Endothelial cell of umbilical vein (primary cell): ENCODE results near the gene LRRC61.
"Not testable (repeated sequence)": the region's sequence is repeated elsewhere in the genome, so short reads cannot be mapped to it uniquely, and the experiment has no call there.

Experiments used
- EZH2 ChIP-seq: IDR thresholded peaks from 2 replicates; pipeline ENCODE4 v1.6.1; 2012; ENCODE audit warnings: borderline replicate concordance, low read depth, mild to moderate bottlenecking, moderate library complexity, low read length, inconsistent platforms; ENCODE audit not compliant: severe bottlenecking
- FOS ChIP-seq: IDR thresholded peaks from 2 replicates; pipeline ENCODE4 v1.6.1; 2011; ENCODE audit warnings: mild to moderate bottlenecking, low read length, moderate library complexity, borderline replicate concordance; ENCODE audit not compliant: insufficient read depth
- GATA2 ChIP-seq: IDR thresholded peaks from 2 replicates; pipeline ENCODE4 v1.7.0; 2011; ENCODE audit warnings: low read depth, mild to moderate bottlenecking, moderate library complexity, mixed read lengths, low read length; ENCODE audit not compliant: insufficient read length, insufficient read depth
- JUN ChIP-seq: IDR thresholded peaks from 2 replicates; pipeline ENCODE4 v1.6.1; 2011; ENCODE audit warnings: borderline replicate concordance, low read depth; ENCODE audit not compliant: insufficient read length, insufficient read depth
- MAX ChIP-seq: IDR thresholded peaks from 2 replicates; pipeline ENCODE4 v1.6.1; 2011; ENCODE audit not compliant: insufficient read depth, insufficient read length
- MYC ChIP-seq: IDR thresholded peaks from one replicate; pipeline ENCODE4 v1.6.1; 2011; ENCODE audit warnings: mild to moderate bottlenecking, low read depth, low read length
- POLR2A ChIP-seq: IDR thresholded peaks from 2 replicates; pipeline ENCODE4 v1.6.1; 2012; ENCODE audit warnings: low read depth, mild to moderate bottlenecking, control low read depth, low read length
- POLR2AphosphoS5 ChIP-seq: IDR thresholded peaks from 2 replicates; pipeline ENCODE4 v1.6.1; 2012; ENCODE audit warnings: low read depth, mild to moderate bottlenecking, control low read depth, low read length, moderate library complexity; ENCODE audit not compliant: insufficient read depth
- TF ChIP-seq, protein P1 (sequence below), 2 donors: IDR thresholded peaks; 1 replicate in 1 of 2; 2 replicates in 1 of 2; pipeline ENCODE4 v1.5.1; 2011; ENCODE audit warnings: low read length in 2 of 2, mild to moderate bottlenecking in 2 of 2, moderate library complexity in 2 of 2, control low read depth in 1 of 2, inconsistent platforms in 1 of 2, low read depth in 1 of 2; ENCODE audit not compliant: insufficient read depth in 1 of 2; ENCODE audit errors: extremely low read depth in 1 of 2

DNA sequence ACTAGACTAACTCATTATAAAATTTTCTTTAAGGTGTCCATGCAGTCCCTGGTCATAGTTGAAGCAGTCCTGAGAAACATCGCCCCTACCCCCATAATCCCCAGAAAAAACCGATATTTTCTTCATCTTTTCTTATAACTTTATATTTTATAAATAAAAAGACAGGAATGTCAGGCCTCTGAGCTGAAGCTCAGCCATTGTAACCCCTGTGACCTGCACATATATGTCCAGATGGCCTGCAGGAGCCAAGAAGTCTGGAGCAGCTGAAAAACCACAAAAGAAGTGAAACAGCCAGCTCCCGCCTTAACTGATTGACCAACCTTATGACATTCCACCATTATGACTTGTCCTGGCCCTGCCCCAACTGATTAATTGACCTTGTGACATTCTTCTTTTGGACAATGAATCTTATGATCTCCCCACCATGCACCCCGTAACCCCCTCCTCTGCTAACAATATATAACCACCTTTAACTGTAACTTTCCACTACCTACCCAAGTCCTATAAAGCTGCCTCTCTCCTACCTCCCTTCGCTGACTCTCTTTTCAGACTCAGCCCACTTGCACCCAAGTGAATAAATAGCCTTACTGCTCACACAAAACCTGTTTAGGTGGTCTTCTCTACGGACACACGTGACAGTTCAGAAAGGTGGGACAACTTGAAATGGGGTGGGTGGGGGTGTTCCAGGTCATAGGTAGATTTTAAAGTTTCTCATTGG, 10.3 kb upstream of the LRRC61 start:
- TF ChIP-seq, protein P1, sequence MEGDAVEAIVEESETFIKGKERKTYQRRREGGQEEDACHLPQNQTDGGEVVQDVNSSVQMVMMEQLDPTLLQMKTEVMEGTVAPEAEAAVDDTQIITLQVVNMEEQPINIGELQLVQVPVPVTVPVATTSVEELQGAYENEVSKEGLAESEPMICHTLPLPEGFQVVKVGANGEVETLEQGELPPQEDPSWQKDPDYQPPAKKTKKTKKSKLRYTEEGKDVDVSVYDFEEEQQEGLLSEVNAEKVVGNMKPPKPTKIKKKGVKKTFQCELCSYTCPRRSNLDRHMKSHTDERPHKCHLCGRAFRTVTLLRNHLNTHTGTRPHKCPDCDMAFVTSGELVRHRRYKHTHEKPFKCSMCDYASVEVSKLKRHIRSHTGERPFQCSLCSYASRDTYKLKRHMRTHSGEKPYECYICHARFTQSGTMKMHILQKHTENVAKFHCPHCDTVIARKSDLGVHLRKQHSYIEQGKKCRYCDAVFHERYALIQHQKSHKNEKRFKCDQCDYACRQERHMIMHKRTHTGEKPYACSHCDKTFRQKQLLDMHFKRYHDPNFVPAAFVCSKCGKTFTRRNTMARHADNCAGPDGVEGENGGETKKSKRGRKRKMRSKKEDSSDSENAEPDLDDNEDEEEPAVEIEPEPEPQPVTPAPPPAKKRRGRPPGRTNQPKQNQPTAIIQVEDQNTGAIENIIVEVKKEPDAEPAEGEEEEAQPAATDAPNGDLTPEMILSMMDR (IDR thresholded peaks at IDR 0.05; ENCODE audit: extremely low read depth in 1 of 2, insufficient read depth in 1 of 2, low read depth in 1 of 2, low read length in 2 of 2), result not testable (repeated sequence)
- not testable (repeated sequence) for TF ChIP-seq POLR2A, EZH2, MAX, GATA2, MYC, POLR2AphosphoS5, FOS, JUN
